Stimulated activated CD4-positive, alpha-beta T cell treated with anti-CD3 and anti-CD28 coated beads, Interleukin-12 subunit alpha, Interleukin-12 subunit beta, amount 100 ng/mL, for 24 hours (primary cell): Measurements from ENCODE around the gene AFAP1.

ENCODE experiments used
- DNase-seq, 2 experiments: peaks; one replicate each; pipeline ENCODE4 v3.0.0-alpha.2; 2020; ENCODE audit warnings: low read depth in 2 of 2

The AFAP1 gene

GRCh38 chr4:7784131-7784870 lies 155.4 kb downstream of the AFAP1 start:
- no peak for DNase-seq

GRCh38 chr4:7783541-7783940 lies 156.1 kb downstream of the AFAP1 start:
- no peak for DNase-seq

DNA sequence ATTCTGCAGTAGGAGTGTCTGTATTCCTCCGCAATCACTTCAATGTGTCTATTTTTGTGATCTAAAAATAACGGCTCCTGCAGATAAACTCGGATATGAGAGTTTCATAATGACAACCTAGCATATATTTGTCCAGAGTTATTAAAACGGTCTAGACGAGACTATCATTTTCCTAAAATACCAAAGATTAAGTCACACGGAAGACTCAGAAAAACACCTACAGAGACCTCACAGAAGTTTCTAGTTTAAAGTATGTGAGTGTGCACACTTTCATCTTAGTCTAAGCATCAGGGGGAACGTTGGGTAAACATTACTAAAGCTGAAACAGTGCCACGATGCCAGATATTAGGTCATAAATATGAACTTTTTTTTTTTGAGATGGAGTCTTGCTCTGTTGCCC lies 156.9 kb downstream of the AFAP1 start:
- no peak for DNase-seq

DNA sequence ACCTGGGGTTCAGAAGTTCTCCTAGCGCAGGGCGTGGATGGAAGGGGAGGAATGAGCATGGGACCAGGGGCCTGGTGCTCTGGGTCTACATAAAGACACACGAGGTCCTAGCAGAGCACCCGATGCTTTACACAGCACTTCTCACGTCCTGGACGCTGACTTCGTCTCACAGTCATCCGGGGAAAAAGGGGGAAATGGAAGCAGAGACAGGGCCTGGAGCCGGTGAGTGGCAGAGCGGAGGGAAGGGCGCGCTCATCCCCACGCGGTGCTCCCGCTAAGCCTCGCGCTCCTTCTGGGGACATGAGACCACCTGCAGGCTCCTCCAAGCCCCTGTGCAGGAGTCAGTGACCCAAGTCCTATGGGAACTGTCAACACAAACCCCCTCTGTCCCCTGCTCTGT lies 157.7 kb downstream of the AFAP1 start:
- DNase-seq, result no peak

DNA sequence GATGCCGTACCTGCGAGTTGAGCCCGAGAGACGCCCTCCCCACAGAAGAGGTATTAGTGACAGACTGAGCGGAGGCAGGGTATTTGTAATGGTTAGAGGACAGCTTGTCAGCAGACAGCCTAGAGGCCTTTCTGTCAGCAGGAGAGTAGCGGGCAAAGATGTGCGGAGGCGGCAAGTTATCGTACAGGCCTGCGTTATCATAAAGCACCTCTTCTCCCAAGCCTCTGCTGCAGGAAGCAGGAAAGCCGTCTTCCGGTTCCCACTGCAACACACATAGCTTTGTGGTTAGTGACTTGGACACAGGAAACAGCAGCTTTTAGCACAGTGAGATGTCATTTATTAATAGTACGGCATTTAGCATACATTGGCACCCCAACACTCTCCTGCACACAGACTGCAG lies 158.3 kb downstream of the AFAP1 start:
- DNase-seq, result no peak

- no peak for DNase-seq
Observed at GRCh38 chr4:7780751-7781348, 158.8 kb downstream of the AFAP1 start.

DNA sequence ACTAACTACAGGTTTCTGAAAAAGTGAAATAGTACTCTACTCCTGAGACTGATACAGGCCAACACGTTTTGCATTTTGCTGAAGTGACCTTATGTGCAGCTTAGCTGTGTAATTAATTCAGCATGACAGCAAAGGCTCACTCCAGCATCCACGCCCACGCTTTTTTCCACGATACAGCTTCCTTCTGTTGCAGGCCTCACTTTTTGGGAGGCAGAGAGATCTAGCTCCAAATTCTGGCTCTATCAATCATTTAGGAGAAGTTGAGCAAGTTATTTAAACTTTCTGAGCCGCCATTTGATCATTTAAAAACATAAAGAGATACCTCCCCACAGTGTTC lies 160.3 kb downstream of the AFAP1 start:
- no peak for DNase-seq

GRCh38 chr4:7778510-7779431 lies 160.9 kb downstream of the AFAP1 start:
- DNase-seq, result no peak

DNA sequence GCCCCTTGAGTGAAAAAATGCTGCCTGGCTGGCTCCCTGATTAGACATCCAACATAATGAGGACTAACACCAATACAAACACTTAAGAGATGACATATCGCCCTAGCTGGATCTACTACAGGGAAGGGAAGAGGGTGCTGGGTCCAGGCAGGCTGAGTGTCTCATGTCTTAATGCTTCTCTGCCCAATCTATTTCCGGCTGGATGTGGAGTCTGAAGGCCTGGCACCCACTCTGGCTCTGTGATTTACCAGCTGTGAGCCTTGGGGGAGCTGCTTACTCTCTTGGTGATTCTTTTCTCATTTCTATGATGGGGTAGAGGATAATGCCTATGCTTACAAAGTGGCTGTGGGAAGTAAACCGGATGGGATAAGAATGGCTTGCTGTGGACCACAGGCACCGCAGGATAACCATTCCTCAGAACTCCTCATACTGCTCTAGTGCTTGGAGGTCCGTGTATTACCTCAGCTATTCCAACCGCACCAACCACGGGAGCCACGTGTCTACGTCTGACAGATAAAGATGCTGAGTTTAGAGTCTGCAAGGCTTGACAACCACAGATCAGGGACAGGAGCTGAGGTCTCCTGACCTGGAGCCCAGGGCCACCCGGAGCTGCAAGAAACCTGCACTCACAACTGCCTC lies 161.7 kb downstream of the AFAP1 start:
- DNase-seq, result no peak

GRCh38 chr4:7777017-7777710 lies 162.5 kb downstream of the AFAP1 start:
- DNase-seq, result no peak

DNA sequence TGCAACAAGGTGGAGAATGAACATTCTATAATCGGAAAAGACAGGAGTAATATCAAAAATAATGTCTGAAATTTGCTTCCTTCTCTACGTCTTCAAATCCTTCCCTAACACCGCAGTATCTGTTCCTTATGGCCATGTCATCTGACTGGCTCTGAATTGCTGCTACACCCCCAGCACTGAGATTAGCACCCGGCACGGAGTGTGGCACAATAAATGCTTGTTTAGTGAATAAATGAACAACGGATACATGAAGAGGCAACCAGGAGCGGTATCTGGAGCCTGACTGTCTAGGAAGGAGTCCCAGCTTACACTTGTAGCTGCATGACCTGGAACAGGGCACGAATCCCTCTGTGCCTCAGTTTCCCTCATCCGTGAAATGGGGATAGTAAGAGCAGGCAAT lies 164.3 kb downstream of the AFAP1 start:
- no peak for DNase-seq

DNA sequence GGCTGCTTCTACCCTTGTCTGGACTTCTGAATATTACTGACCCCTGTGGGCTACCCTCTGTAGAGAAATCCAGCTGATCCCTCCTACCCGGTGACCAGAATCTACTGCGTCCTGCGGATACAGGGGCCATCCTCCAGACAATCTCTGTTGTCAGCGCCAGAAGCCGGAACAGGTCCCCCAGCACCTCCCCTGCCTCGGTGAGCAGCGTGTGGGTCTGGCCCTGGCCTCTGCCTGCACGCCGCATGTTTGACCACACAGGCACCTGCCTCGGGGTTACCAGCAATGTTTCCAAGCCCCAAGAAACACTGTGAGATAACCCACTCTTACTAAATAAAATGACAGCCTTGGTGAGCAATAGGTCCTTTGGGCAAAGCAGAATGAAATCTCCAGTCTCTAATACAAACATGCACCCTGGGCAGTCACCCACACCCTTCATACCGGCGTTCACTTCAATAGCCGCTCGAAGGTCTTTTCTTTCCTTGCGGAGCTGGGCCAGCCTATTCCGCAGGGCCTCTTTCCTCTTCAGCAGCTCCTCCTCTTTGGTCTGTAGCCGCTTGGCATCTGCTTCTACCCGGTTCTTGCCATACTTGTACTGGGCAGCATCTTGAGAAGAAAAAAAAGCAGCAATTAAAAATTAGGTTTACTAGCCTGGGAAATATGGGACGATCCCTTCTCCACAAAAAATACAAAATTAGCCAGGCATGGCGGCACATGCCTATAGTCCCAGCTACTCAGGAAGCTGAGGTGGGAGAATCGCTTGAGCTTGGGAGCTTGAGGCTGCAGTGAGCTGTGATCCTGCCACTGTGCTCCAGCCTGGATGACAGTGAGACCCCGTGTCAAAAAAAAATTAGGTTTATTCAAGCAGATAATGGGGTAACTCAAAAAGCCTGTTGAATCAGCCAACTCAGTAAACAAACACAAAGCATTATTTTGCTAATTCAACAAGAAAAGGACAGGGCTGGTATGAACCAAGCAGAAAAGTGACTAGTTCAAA lies 165.1 kb downstream of the AFAP1 start:
- no peak for DNase-seq

DNA sequence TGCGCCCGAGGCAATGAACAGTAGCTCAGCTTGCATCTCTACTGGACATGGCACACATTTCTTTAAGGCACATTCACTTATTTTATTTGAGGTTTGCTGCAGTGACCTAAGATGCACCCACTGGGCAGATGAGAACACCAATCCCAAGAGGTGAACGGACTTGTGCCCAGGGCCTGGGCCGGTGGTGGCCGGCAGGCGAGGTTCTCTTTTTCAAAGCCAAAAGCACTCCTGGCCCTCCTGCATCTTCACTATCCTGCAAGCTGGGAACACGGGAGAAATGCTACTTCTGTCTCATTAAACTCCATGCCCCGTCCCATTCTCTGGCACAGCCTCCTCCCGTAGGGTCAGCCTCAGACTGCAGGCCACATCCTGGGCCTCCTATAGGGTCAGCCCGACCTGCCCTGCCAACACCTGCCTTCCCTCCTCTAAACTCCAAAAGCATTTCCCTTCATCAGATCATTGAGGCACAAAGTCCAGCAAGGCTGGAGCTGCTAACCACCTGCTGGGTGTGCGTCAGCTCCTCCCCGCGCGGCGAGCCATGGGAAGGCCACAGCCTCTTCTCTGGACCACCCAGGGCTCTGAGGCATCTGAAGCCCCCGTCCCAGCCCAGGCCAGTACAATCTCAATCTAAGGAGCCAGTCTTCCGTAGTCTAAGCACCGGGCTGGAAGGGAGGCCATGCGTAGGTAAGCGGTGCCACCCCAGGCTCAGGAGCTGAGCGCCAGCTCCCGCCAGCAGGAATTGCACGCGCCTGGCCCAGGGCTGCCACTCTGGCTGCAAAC lies 166.1 kb downstream of the AFAP1 start:
- DNase-seq, result no peak

GRCh38 chr4:7772711-7773385 lies 166.8 kb downstream of the AFAP1 start:
- no peak for DNase-seq

- DNase-seq, result no peak
Observed at GRCh38 chr4:7771541-7772507, 167.8 kb downstream of the AFAP1 start.

- DNase-seq, result peak; percentile 22 to 28
Observed at GRCh38 chr4:7771056-7771455, 168.6 kb downstream of the AFAP1 start.

- no peak for DNase-seq
Observed at GRCh38 chr4:7770224-7771050, 169.2 kb downstream of the AFAP1 start.
